Left colon (tissue), 2 donors: Measurements from ENCODE around the gene SRGAP2C. TPM values are rescaled to one million over a fixed set of nuclear protein-coding genes. Genes with fewer than 3 reads are reported as not detected.
"Not testable (repeated sequence)": the region's sequence is repeated elsewhere in the genome, so short reads cannot be mapped to it uniquely, and the experiment has no call there.

ENCODE experiments used
- ATAC-seq: fragments of 200-7000 bp; cut with Tn5 transposase; one replicate; pipeline ENCODE4 v1.9.1; 2020; ENCODE audit warnings: mild to moderate bottlenecking, moderate library complexity
- DNase-seq, 2 donors: peaks; one replicate each; pipeline ENCODE4 v3.0.0-alpha.2; 2020
- intact Hi-C, 2 donors: fragments of 100-400 bp; cut with DNase I in 1 of 2; cut with micrococcal nuclease in 1 of 2; formaldehyde crosslinking; loops; one replicate each; pipeline versions ENCODE4 v1.11.2 to v1.14.0; 2022; cut with DNase I, micrococcal nuclease
- total RNA-seq, 2 donors: library from RNA; stranded (reverse); fragmentation: NEBNext Ultra II Directional; extraction: Animal tissue kit (Norgen Biotek cat#: 25700); gene quantifications; one replicate each; pipeline ENCODE4 v1.2.1, GENCODE V29; 2021
- donor health status: DM: no; HTN: no; CAD: no.
- donor health status: DM: yes; HTN: yes; CAD: no.

The SRGAP2C gene
- total RNA-seq, 2 donors from 2014 or later: 4.3 to 8.1 TPM

DNA sequence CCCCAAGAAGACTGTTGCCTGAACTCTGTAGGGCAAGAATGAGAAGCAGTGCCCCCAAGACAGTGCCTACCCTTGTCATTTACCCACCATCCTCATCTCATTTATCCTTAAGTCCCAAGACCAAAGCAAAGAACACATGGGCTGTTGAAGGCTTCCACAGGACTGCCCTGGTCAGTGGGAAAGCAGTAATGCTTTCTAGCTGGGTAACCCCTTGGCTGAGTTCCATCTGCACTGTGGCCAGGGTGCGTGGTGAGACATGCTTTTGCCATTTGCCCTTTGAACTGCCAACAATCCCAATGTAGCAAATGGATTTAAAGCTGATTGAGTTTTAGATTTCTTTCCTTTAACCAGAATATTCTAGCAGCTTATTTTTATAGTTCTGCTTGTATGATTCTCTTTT, 163.3 kb downstream of the SRGAP2C start:
- intact Hi-C loops, ATAC-seq, DNase-seq: not testable (repeated sequence)

DNA sequence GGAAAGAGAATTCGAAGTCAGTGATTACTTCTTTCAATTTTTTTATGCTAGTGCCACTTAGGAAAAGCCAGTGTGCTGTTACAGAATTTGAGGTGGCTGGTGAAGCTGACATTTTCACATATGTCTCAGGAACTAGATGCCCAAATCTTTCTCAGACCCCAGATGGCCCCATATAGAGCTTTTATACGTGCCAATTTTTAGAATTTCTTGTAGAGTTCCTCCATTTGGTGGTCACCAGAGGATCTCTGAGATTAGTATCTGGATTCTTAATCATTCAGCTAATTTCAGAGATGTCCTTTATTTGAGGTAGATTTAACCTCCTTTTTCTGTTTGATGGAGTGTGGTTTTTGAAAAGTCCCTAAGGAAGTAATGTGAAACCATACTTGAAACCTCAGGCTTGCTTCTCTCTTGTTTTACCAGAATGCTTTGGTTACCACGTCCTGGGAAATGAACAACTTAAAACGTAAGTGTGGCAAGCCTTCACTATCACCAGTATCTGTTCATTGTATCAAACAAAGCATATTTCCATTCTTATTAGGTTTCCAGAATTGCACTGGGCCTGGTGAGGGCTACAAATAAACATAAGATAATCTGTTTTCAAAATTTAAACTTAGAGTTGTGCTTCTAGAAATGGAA, 164.7 kb downstream of the SRGAP2C start:
- DNase-seq, intact Hi-C loops, ATAC-seq: not testable (repeated sequence)

DNA sequence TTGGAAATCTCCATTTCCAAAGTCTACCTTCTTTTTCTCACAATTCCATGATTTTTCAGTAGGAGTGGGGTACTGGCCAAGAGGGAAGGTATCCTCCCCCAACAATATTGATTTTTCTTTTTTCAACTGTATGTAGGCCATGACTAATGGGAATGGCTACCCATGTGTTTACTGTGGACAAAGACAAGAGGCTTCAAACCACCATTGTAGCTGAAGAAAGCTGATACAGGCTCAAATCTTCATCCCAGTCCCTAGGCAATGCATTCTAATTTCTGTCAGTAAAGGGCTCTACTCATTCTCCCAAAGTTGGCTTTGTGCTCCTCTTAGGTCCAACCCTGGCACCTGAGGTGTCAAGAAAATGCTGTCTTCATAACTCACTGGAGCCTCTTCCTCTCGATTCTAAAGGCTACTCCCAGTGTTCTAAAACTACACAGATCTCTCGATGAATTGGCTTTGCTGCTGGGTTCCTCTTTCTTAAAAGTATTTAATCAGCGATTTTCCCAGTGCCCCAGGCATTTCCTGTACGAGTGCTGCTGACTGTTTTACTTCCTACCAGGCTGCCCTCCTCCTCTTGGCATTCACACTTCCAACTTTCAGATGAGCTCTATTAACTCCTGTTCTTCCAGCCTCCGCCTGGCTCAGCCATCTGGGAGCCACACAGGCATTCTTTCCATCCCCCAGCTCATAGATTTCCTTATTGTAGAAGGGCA, 171.1 kb downstream of the SRGAP2C start:
- DNase-seq, ATAC-seq, intact Hi-C loops: not testable (repeated sequence)

DNA sequence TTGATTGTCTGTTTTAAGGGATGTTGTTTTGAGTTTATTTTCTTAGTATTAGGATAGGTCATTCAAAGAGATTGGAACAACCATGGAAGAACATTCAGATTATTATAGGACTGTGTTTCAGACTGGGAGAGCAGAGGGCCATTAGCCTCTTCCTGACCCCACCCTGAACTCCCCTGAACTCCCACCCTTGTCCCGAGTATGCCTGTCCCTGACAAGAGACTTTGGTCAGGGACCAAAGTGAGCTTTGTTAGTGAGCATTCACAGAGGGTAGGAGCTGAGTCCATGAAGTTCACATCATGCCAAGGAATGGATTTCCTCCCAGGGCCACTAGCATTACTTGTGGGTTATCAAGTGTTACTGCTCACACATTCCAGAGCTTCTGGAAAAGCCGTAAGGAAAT, 172.0 kb downstream of the SRGAP2C start:
- ATAC-seq, intact Hi-C loops, DNase-seq: not testable (repeated sequence)

DNA sequence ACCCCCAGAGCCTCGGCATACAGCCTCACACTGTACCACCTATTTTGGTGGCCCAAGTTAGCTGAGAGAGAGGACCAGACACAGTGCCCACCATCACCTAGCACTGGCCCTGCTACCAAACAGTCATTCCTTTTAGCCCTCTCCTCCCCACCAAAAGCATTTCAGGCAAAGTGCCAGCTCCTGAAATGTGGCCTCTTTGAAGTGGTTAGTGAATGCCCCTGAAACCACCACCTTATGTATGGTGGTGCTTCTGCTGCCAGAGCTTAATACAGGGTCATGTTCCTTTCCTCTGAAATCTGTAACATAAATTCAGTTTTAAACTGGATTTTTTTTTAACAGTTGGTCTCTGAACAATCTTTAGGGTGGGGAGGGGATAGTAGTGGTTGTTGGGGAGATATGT, 175.8 kb downstream of the SRGAP2C start:
- ATAC-seq, DNase-seq, intact Hi-C loops: not testable (repeated sequence)

DNA sequence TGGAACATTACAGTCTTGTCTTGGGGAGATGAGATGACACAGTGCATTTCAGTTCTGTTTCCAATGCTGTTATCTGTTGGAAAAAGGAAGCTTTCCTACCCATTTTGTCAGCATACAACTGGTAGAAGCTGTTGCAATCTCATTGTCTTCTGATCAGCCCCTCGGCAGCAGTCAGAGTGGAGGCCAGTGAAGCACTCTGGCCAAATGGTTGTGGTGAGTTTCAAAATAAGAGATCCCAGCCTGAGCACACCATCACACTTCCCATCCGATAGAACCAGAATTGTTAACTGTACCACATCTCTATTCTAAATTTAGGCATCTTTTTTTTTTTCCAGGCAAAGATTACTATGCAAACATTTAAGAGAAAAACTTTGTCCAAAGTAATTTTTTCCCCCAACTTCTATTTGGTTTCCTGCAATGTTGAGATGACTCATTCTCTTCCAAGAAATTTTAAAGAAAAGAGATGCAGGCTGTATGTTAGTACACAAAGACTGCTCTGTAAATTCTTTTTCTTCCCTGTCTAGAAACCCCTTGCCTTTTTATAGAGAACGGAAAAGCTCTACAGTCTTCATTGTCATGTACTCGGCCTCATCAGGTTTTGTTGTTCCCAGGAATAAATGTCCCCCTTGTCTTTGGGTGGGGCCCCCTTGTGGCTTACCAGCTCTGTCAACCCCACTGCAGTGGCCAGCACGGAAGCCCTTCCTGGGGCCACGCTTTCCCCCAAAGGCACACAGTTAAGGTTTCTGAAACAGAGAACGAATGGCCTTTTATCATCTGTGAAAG, 176.9 kb downstream of the SRGAP2C start:
- ATAC-seq, intact Hi-C loops, DNase-seq: not testable (repeated sequence)

DNA sequence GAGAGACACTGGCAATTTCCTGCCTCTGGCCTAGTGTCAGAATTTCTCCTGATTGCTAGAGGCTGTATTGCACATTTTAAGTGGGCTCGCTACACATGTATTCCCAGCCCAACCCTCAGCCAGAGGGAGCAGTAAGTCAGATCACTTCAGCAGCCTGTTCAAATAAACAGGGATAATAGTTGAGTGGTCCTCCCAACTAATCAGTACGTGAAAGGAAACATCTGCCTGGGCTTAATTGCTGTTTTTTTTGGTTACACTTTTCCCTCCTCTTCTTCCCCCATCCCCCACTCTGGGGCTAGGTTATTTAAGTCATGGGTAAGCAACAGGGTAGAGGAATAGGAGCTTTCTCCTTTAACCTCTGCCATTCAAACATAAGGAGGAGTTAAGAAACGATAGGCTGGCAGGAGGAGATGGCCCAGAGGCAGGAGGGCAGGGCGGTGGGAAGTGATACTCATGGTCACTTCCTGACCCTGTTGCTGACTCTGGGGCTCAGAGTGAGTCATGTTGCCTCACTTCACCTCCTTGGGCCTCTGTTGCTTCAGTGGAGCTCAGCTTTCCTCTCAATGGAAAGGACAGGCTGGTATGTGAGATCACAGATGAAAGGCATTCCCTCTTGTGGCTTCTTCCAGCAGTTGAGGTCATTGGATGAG, 177.6 kb downstream of the SRGAP2C start:
- ATAC-seq, intact Hi-C loops: not testable (repeated sequence)
- DNase-seq: peak in 1 of 2 donors; percentile 9

DNA sequence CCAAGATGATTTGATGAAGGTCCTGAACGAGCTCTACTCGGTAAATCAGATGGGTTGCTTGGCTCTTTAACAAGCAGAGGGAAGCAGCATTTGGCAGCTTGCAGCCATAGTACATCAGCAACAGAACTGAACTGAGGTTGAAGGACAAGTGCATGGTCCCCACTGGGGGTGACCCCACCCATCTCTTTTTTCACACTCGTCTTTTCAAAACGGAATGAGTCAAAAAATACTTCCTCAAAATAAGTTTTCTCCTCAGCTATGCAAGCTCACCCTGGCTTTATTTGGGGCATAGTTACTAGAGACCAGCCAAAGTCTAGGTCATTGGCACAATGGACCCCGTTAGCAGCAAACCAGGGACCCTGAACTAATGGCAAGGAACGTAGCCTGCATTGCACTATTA, 180.5 kb downstream of the SRGAP2C start:
- intact Hi-C loops, DNase-seq, ATAC-seq: not testable (repeated sequence)

DNA sequence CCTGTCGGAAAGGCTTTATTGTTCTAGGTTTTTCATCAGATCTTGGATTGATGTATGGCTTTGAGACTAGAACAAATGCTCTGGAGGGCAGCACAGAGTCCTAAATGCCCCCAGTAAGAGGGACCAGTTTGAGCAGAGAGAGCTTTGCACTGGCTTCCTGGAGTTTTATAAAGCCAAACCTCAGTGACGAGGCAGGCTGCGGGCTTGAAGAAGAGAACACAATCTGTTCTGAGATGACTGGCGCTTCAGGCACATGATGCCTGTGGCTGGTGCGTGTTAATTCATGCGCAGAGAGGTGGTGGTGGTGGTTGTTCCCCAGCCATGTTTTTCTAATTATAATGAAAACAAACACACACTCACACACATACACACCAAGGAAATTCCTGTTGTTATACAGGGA, 180.9 kb downstream of the SRGAP2C start:
- DNase-seq: peak; percentile 6 to 24
- ATAC-seq, intact Hi-C loops: not testable (repeated sequence)

DNA sequence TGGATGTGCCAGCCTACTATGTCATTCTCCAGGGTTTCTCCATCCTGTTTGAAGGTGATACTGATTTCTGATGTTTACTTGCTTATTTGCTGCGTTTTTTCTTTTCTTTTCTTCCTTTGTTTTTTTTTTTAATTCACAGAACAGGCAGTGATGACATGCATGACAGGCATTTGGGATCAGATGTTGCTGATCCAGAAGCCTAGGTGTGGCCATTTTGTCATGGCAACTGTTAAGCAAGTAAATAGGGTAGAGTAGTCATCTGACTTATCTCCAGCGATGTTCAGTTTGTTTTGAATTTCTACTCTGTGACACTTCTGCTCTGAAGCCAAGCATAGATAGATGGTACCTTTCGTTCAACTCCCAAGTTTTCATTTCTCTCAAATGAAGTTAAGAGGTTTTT, 181.4 kb downstream of the SRGAP2C start:
- ATAC-seq, intact Hi-C loops, DNase-seq: not testable (repeated sequence)

DNA sequence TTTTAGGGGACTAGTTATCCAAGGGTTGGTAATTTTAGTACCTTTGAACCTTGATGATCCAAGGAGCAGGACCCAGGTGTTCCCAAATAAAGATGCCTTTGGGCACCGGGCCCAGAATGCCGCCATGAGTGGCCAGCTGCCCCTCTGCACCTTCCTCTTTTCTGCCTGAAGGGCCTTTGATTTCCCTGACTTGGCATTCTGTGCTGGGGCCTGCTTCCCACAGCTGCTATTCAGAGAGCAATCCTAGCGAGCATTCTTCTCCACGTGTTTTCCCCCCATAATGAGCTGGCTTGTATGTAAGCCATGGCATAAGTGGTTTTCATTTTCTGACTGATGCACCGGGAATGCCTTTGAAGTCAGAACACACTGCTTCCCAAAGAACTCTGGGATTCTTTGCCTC, 184.1 kb downstream of the SRGAP2C start:
- DNase-seq, intact Hi-C loops, ATAC-seq: not testable (repeated sequence)

DNA sequence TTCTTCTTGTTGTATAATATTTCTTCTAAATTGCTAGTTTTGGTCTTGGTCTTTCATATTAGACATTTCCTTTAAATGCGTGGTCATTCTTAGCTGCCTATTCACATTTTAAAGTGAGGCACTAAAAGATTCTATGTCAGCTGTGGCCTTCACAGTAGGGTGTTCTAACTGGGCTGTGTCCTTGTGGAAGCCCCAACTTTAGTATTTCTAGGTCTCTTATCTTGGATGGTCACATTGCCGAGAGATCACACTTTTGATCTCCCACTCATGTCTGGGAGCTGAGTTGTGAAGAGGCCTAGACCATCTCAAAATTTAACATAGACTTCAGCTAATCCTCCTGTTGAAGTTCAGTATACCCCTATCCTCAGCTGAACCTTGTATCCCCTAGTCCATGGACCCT, 185.2 kb downstream of the SRGAP2C start:
- intact Hi-C loops, ATAC-seq, DNase-seq: not testable (repeated sequence)

DNA sequence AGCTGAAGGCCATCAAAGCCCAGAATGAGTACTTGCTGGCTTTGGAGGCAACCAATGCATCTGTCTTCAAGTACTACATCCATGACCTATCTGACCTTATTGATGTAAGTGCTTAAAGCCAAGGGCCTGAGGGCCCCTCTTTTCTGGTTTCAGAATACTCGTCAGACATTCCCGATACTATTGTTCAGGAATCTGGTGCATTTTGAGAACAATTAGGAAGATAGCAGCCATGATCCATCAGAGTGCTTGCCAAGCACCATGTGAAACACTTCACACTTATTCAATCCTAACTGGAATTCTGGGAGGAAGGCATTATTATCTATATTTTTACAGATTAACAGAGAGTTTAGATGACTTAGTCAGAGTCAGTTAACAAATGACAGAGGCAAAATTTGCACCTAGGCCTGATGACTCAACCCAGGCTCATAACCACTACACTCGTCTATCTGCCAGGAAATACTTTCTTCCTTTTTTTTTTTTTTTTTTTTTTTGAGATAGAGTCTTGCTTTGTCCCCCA, 190.1 kb downstream of the SRGAP2C start:
- DNase-seq, ATAC-seq, intact Hi-C loops: not testable (repeated sequence)

DNA sequence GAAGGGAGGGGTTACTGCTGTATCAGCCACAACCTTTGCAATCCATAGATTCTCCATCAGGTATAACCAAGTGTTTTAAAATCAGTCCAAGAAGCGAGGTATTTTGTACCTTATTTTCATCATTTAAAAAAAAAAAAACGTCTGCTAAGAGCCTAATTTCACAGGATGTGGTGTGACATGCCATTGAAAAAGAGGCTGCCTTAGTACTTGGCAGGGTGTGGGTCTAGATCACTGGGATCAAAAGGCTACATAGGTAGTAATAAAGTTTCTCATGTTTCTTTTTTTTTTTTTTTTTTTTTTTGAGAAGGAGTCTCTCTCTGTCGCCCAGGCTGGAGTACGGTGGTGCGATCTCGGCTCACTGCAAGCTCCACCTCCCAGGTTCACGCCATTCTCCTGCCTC, 192.2 kb downstream of the SRGAP2C start:
- intact Hi-C loops, ATAC-seq, DNase-seq: not testable (repeated sequence)

DNA sequence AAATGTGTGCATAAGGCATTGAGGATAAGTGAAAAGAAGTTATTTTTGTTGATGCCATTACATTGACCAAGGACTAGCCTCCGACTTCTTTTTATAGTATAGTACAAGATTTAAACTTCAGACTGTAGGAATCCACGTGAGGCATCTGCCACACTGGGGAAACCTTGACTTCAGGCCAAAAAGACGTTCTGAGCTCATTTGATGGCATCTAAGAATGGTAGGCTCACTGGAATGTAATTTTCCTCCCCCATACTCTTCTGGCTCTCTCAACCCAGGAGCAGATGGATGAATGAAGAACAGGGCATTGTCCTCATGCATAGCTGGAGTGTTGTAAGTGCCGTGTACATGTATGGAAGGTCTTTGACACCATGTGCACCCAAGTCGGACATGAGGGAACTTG, 194.0 kb downstream of the SRGAP2C start:
- intact Hi-C loops, DNase-seq, ATAC-seq: not testable (repeated sequence)

DNA sequence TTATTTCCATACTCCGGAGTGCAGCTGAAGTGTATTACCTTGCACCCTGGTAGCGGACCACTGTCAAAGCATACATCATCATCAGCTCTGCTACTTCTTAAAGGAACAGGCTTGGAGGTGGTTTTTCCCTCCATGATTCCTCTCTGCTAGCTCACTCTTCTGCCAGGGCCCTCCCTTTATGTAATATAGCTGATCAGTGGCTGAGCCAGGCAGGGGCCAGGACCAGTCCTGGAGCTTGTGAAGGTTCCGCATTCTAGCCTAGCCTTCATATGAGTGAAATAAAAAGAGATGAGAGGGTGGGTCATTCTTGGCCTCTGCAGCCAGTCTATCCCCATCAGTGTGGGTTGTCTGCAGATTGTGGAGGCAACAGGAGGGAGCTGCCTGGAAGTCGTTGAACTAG, 200.0 kb downstream of the SRGAP2C start:
- intact Hi-C loops, DNase-seq, ATAC-seq: not testable (repeated sequence)

DNA sequence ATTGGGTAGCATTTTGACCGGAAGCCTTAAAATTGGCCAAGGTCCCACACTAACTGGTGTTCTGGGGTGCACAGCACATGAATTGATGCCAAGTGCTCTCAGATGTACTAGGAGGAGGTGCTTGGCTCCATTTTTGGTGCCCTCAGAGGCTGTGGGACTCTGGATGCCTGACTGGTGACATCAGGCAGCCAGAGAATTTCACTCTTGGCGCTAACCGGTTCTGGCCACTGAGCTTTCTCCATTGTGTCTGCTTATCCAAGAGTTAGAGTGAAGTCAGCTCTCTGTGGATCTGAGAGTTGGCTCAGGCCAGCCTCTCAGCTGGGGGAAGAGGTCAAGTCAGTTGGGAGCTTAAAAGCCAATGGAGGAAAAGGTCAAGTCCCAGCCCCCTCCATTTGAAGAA, 200.4 kb downstream of the SRGAP2C start:
- ATAC-seq, DNase-seq, intact Hi-C loops: not testable (repeated sequence)

DNA sequence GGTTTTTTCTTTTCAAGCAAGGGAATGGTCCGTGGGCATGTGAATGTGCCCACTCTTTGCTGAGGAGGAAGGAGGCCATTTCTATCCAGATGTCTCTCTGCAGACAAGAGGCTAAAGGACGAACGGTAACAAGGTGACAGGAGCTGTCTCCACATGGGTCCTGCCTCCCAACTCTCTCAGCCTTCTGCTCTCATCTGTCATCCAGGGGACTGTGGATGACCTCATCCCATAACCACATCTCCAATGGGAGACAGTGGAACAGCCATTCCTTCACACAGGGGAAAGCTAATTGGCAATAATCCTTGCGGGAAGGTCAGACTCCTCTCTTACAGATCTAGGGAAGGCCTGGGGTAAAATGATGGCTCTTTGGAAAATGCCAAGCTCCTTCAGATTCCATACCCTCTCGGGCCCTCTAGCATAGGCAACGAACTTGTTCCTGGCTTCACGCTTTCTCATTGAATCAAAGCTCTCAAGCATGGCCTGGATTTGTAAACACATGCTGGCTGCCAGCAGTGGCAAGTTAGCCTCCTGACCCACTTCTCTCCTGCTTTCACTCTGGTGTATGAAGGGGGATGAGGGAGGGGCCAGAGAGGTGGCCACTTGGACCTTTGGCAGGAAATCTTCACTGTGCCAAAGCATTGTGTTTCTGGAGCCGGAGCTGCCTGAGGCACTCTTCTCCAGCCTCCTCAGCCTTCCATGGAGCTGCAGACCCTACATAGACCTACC, 201.0 kb downstream of the SRGAP2C start:
- intact Hi-C loops, ATAC-seq, DNase-seq: not testable (repeated sequence)
